Epithelial cell of alveolus of lung (primary cell): ENCODE measurements around the gene COQ8B. TPM values are rescaled to one million over a fixed set of nuclear protein-coding genes. Genes with fewer than 3 reads are reported as not detected.

Experiments
- total RNA-seq: library from RNA; depleted of rRNA; stranded (reverse); fragments of >200 nt; gene quantifications from 2 replicates; pipeline ENCODE4 v1.2.1, GENCODE V29; 2015

The COQ8B gene
- total RNA-seq, result 23.7 and 48.1 TPM in 2 replicates

GRCh38 chr19:40716482-40717324 is at the start of gene COQ8B, which contains the start of gene ITPKC:
COQ8B (minus strand) TSS chr19:40716886; CDS start chr19:40714632, 2,254 bp downstream.
ITPKC (plus strand) TSS chr19:40717112; CDS start chr19:40717136, 24 bp downstream.

GRCh38 chr19:40750874-40751537 is 34.3 kb upstream of the COQ8B start, which contains the start of gene SNRPA:
SNRPA (plus strand) TSS chr19:40751203; CDS start chr19:40751409, 206 bp downstream.

GRCh38 chr19:40750058-40750873 is 33.6 kb upstream of the COQ8B start, which contains the start of gene ACTMAP:
ACTMAP (minus strand) TSS chr19:40750477; CDS start chr19:40749803, 674 bp downstream.

GRCh38 chr19:40690050-40690692 is 26.5 kb downstream of the COQ8B start, which contains the start of gene NUMBL:
NUMBL (minus strand) TSS chr19:40690651; CDS start chr19:40690483, 168 bp downstream.

Other genes starting within 250 kb of the COQ8B start
- 0.24 and 1.2 TPM in 2 replicates for gene SPTBN4, start 249.9 kb downstream of the COQ8B start, total RNA-seq
- gene SHKBP1, start 140.0 kb downstream of the COQ8B start, total RNA-seq, result 85.1 and 95.4 TPM in 2 replicates
- 78.5 and 278 TPM in 2 replicates for gene LTBP4, start 115.5 kb downstream of the COQ8B start, total RNA-seq
- gene NUMBL, start 26.2 kb downstream of the COQ8B start, total RNA-seq, result 32.6 and 45.3 TPM in 2 replicates
- 13.7 and 19.3 TPM in 2 replicates for gene ITPKC, start 226 bp upstream of the COQ8B start, total RNA-seq
- 2.2 and 11.3 TPM in 2 replicates for gene ACTMAP, start 33.6 kb upstream of the COQ8B start, total RNA-seq
- gene SNRPA, start 34.3 kb upstream of the COQ8B start, total RNA-seq, result 132 and 154 TPM in 2 replicates
- gene MIA, start 58.6 kb upstream of the COQ8B start, total RNA-seq, result 1.8 TPM in 1 of 2 replicates, not detected in the other
- gene RAB4B, start 61.4 kb upstream of the COQ8B start, total RNA-seq, result 15.6 and 25.0 TPM in 2 replicates
- 82.5 and 89.2 TPM in 2 replicates for gene EGLN2, start 82.3 kb upstream of the COQ8B start, total RNA-seq
- gene CYP2A6, start 133.6 kb upstream of the COQ8B start, total RNA-seq, result not detected in 2 replicates
- gene CYP2A7, start 165.3 kb upstream of the COQ8B start, total RNA-seq, result not detected in 2 replicates